DND-41 (cell line): ENCODE measurements around the gene MARK2.
"Not testable (repeated sequence)": the region's sequence is repeated elsewhere in the genome, so short reads cannot be mapped to it uniquely, and the experiment has no call there.

Experiments
- ATAC-seq: fragments of 200-7000 bp; cut with Tn5 transposase; 3 replicates; pipeline ENCODE4 v1.9.1; 2021; ENCODE audit warnings: low read depth; ENCODE audit not compliant: insufficient read depth
- DNase-seq: peaks from one replicate; pipeline ENCODE4 v3.0.0-alpha.2; 2020
- H2AFZ ChIP-seq: 2 replicates; pipeline ENCODE4 v1.6.0; 2012; ENCODE audit warnings: low read depth, low read length
- H3K27ac ChIP-seq: 2 replicates; pipeline ENCODE4 v1.5.1; 2012; ENCODE audit warnings: low read length, inconsistent platforms
- H3K27me3 ChIP-seq: fragments of 200-600 bp; sonication (generic); 2 replicates; pipeline ENCODE4 v1.6.0; 2012; ENCODE audit warnings: low read length, mild to moderate bottlenecking, inconsistent platforms; ENCODE audit not compliant: insufficient read depth, poor library complexity
- H3K36me3 ChIP-seq: 2 replicates; pipeline ENCODE4 v1.5.1; 2012; ENCODE audit warnings: low read length, inconsistent platforms; ENCODE audit not compliant: insufficient read depth
- H3K4me1 ChIP-seq: 2 replicates; pipeline ENCODE4 v1.5.1; 2012; ENCODE audit warnings: mild to moderate bottlenecking, low read length; ENCODE audit not compliant: insufficient read depth
- H3K4me2 ChIP-seq: 2 replicates; pipeline ENCODE4 v1.6.0; 2012; ENCODE audit warnings: mild to moderate bottlenecking, moderate library complexity, low read length, inconsistent platforms; ENCODE audit not compliant: insufficient read depth
- H3K4me3 ChIP-seq, 2 experiments: fragments of 200-600 bp in 1 of 2; shearing (Covaris generic) in 1 of 2; 2 replicates each; pipeline ENCODE4 v1.5.1; 2012 to 2016; ENCODE audit warnings: inconsistent platforms in 2 of 2, low read length in 2 of 2, mild to moderate bottlenecking in 2 of 2, low read depth in 1 of 2, moderate library complexity in 1 of 2
- H3K79me2 ChIP-seq: 2 replicates; pipeline ENCODE4 v1.6.0; 2012; ENCODE audit warnings: low read length, inconsistent platforms; ENCODE audit not compliant: insufficient read depth
- H3K9ac ChIP-seq: 2 replicates; pipeline ENCODE4 v1.6.0; 2012; ENCODE audit warnings: low read depth, mild to moderate bottlenecking, inconsistent platforms, low read length, moderate library complexity
- H3K9me3 ChIP-seq: 2 replicates; pipeline ENCODE4 v1.5.1; 2012; ENCODE audit warnings: low read length, moderate library complexity, mild to moderate bottlenecking, inconsistent platforms; ENCODE audit not compliant: insufficient read depth, severe bottlenecking
- H4K20me1 ChIP-seq: 2 replicates; pipeline ENCODE4 v1.6.0; 2012; ENCODE audit warnings: low read length; ENCODE audit not compliant: insufficient read depth
- CTCF ChIP-seq: IDR thresholded peaks from 2 replicates; pipeline ENCODE4 v1.5.1; 2012; ENCODE audit warnings: borderline replicate concordance, low read length, moderate library complexity, mild to moderate bottlenecking; ENCODE audit not compliant: poor library complexity, severe bottlenecking; ENCODE audit errors: extremely low read depth
- EZH2 ChIP-seq: IDR thresholded peaks from 3 replicates; pipeline ENCODE4 v1.6.1; 2012; ENCODE audit warnings: borderline replicate concordance, low read depth, mild to moderate bottlenecking, moderate library complexity, low read length, inconsistent platforms; ENCODE audit not compliant: severe bottlenecking

Gene MARK2

GRCh38 chr11:63855975-63856374, 17.1 kb downstream of the MARK2 start:
- H3K9ac ChIP-seq = no peak overlapping the region
- H3K36me3 ChIP-seq = peaks cover 34% of the 10 kb centered on the region
- H3K4me2 ChIP-seq = no peak overlapping the region
- H3K27ac ChIP-seq = no peak overlapping the region
- H3K4me3 ChIP-seq = no peak overlapping the region
- TF ChIP-seq EZH2 (no peak), CTCF (no peak)
- H4K20me1 ChIP-seq = peaks cover 21% of the 10 kb centered on the region; the same call in 1 of the 2 replicates
- H3K27me3 ChIP-seq = no peaks in the 10 kb centered on the region
- DNase-seq (peak; percentile 25), ATAC-seq (peak; percentile 52; the same call in 2 of the 3 replicates)
- no peak overlapping the region for H2AFZ ChIP-seq
- H3K4me1 ChIP-seq = peaks cover 10% of the 10 kb centered on the region
- no peaks in the 10 kb centered on the region for H3K9me3 ChIP-seq
- H3K79me2 ChIP-seq = peaks cover 93% of the 10 kb centered on the region

GRCh38 chr11:63858628-63859550, 20.0 kb downstream of the MARK2 start:
- H3K4me3 ChIP-seq = no peak overlapping the region
- no peaks in the 10 kb centered on the region for H3K9me3 ChIP-seq
- H3K79me2 ChIP-seq = peaks cover 89% of the 10 kb centered on the region
- H3K9ac ChIP-seq = no peak overlapping the region
- H4K20me1 ChIP-seq = peaks cover 24% of the 10 kb centered on the region; the same call in 1 of the 2 replicates
- no peak overlapping the region for H3K27ac ChIP-seq
- H3K4me1 ChIP-seq = no peaks in the 10 kb centered on the region
- TF ChIP-seq CTCF (no peak), EZH2 (no peak)
- H2AFZ ChIP-seq = no peak overlapping the region
- DNase-seq (no peak), ATAC-seq (no peak)
- no peak overlapping the region for H3K4me2 ChIP-seq
- H3K27me3 ChIP-seq = no peaks in the 10 kb centered on the region
- peaks cover 36% of the 10 kb centered on the region for H3K36me3 ChIP-seq

DNA sequence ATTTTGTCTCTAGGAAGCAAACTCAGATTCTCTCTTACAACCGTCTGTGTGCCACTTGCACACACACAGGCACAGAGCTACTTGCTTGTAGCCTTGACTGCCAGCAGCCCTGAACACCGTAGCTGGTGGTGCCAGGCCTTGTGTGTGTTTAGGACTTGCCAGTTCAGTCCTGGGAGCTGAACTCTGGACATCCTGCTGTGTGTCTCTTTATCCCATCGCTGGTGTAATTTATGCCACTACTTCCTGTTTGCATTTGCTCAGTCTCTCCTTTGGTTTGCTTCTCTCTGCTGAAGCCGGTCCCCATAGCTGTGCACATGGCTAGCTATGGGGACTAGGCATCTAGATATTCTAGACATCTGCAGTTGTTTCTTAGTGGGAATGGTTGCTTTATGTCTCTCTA, 24.0 kb downstream of the MARK2 start:
- DNase-seq (no peak), ATAC-seq (peak; percentile 62; the same call in 2 of the 3 replicates)
- H3K36me3 ChIP-seq = peaks cover 37% of the 10 kb centered on the region
- TF ChIP-seq EZH2 = no peak
- H3K4me3 ChIP-seq = no peak overlapping the region
- H3K9me3 ChIP-seq = no peaks in the 10 kb centered on the region
- H2AFZ ChIP-seq = no peak overlapping the region
- no peaks in the 10 kb centered on the region for H3K27me3 ChIP-seq
- H3K9ac ChIP-seq = no peak overlapping the region
- peaks cover 42% of the 10 kb centered on the region for H4K20me1 ChIP-seq
- no peak overlapping the region for H3K4me2 ChIP-seq
- peaks cover 89% of the 10 kb centered on the region for H3K79me2 ChIP-seq
- H3K4me1 ChIP-seq = peaks cover 8% of the 10 kb centered on the region
- 0 out of 2 replicates have a peak overlapping the region, but pooled peaks have one; percentile 51 for H3K27ac ChIP-seq

DNA sequence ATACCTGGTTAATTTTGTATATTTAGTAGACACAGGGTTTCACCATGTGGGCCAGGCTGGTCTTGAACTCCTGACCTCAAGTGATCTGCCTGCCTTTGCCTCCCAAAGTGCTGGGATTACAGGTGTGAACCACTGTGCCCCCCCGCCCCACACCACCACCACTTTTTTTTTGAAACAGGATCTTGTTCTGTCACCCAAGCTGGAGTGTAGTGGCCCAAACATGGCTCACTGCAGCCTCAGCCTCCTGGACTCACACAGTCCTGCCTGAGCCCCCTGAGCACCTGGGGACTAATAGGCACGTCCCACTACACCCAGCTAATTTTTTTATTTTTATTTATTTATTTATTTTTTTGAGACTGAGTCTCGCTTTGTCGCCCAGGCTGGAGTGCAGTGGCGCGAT, 24.7 kb downstream of the MARK2 start:
- Histone ChIP-seq H3K36me3 (peaks cover 39% of the 10 kb centered on the region), H3K4me1 (peaks cover 11% of the 10 kb centered on the region), H4K20me1 (peaks cover 45% of the 10 kb centered on the region), H3K79me2 (peaks cover 90% of the 10 kb centered on the region)
- not testable (repeated sequence) for H3K9ac ChIP-seq, DNase-seq, ATAC-seq, H3K27me3 ChIP-seq, H3K4me2 ChIP-seq, H3K4me3 ChIP-seq, H3K9me3 ChIP-seq, H3K27ac ChIP-seq, H2AFZ ChIP-seq
